Osteocyte (in vitro differentiated cells): Measurements from ENCODE around the gene TCHHL1. TPM values are rescaled to one million over a fixed set of nuclear protein-coding genes. Genes with fewer than 3 reads are reported as not detected.

Experiments
- DNase-seq: peaks from one replicate; pipeline ENCODE4 v3.0.0; 2021; ENCODE audit warnings: mixed read lengths; ENCODE audit not compliant: unreplicated experiment; ENCODE audit errors: extremely low spot score
- H3K27ac Mint-ChIP-seq: one replicate; pipeline ENCODE4 v1.8.0; 2021; ENCODE audit warnings: mild to moderate bottlenecking, mixed read lengths; ENCODE audit not compliant: unreplicated experiment
- H3K27me3 Mint-ChIP-seq: one replicate; pipeline ENCODE4 v1.8.0; 2021; ENCODE audit warnings: mixed read lengths; ENCODE audit not compliant: unreplicated experiment
- H3K36me3 Mint-ChIP-seq: one replicate; pipeline ENCODE4 v1.8.0; 2021; ENCODE audit warnings: mixed read lengths; ENCODE audit not compliant: unreplicated experiment
- H3K4me1 Mint-ChIP-seq: one replicate; pipeline ENCODE4 v1.8.0; 2021; ENCODE audit warnings: mixed read lengths; ENCODE audit not compliant: unreplicated experiment
- H3K4me3 Mint-ChIP-seq: one replicate; pipeline ENCODE4 v1.8.0; 2021; ENCODE audit warnings: mild to moderate bottlenecking, moderate library complexity, mixed read lengths; ENCODE audit not compliant: unreplicated experiment
- H3K9me3 Mint-ChIP-seq: one replicate; pipeline ENCODE4 v1.8.0; 2021; ENCODE audit warnings: mixed read lengths; ENCODE audit not compliant: unreplicated experiment
- CTCF ChIP-seq: fragments of 200-600 bp; sonication (generic); IDR thresholded peaks from 2 replicates; pipeline ENCODE4 v1.5.0; 2021; ENCODE audit warnings: antibody characterized with exemption, mild to moderate bottlenecking, moderate library complexity
- total RNA-seq: library from RNA; stranded (reverse); gene quantifications from 2 replicates; pipeline ENCODE4 v1.2.1, GENCODE V29; 2021

The TCHHL1 gene
- total RNA-seq, 1 donor from 2014 or later, result not detected

- no peak for TF ChIP-seq CTCF
- H3K27me3 Mint-ChIP-seq, result peaks cover 36% of the 10 kb centered on the region
- H3K4me1 Mint-ChIP-seq, result no peaks in the 10 kb centered on the region
- no peak for DNase-seq
- no peaks in the 10 kb centered on the region for H3K36me3 Mint-ChIP-seq
- no peak overlapping the region for H3K27ac Mint-ChIP-seq
- no peak overlapping the region for H3K4me3 Mint-ChIP-seq
- H3K9me3 Mint-ChIP-seq, result no peaks in the 10 kb centered on the region
Observed at GRCh38 chr1:152118915-152119314, 30.1 kb upstream of the TCHHL1 start.

- H3K9me3 Mint-ChIP-seq, result no peaks in the 10 kb centered on the region
- DNase-seq, result no peak
- H3K4me1 Mint-ChIP-seq, result no peaks in the 10 kb centered on the region
Observed at GRCh38 chr1:152115344-152115743, 26.5 kb upstream of the TCHHL1 start, which contains the start of gene TCHH. Gene TCHH, minus strand, starts transcription at chr1:152115444. Its CDS starts 1,364 bp downstream, at chr1:152114080.

GRCh38 chr1:152112885-152113432 lies 24.1 kb upstream of the TCHHL1 start:
- TF ChIP-seq CTCF, result no peak
- Mint-ChIP-seq H3K9me3 (no peaks in the 10 kb centered on the region), H3K27ac (no peak overlapping the region), H3K4me3 (no peak overlapping the region), H3K4me1 (no peaks in the 10 kb centered on the region), H3K36me3 (no peaks in the 10 kb centered on the region), H3K27me3 (peaks cover 13% of the 10 kb centered on the region)
- no peak for DNase-seq

More at GRCh38 chr1:152115344-152115743, 26.5 kb upstream of the TCHHL1 start, which contains the start of gene TCHH:
- H3K36me3 Mint-ChIP-seq, result no peaks in the 10 kb centered on the region
- no peak within 1 kb of the TSS for H3K27ac Mint-ChIP-seq
- peaks cover 27% of the 10 kb centered on the region for H3K27me3 Mint-ChIP-seq
- TF ChIP-seq CTCF, result no peak
- no peak within 1 kb of the TSS for H3K4me3 Mint-ChIP-seq

GRCh38 chr1:152112101-152112884 lies 23.4 kb upstream of the TCHHL1 start:
- H3K27ac Mint-ChIP-seq, result no peak overlapping the region
- no peak for TF ChIP-seq CTCF
- H3K9me3 Mint-ChIP-seq, result peaks cover 6% of the 10 kb centered on the region
- peaks cover 10% of the 10 kb centered on the region for H3K27me3 Mint-ChIP-seq
- no peak overlapping the region for H3K4me3 Mint-ChIP-seq
- no peak for DNase-seq
- H3K4me1 Mint-ChIP-seq, result no peaks in the 10 kb centered on the region
- H3K36me3 Mint-ChIP-seq, result no peaks in the 10 kb centered on the region

- Mint-ChIP-seq H3K4me1 (no peaks in the 10 kb centered on the region), H3K36me3 (no peaks in the 10 kb centered on the region), H3K4me3 (no peak overlapping the region), H3K27me3 (peaks cover 5% of the 10 kb centered on the region), H3K9me3 (peaks cover 6% of the 10 kb centered on the region), H3K27ac (no peak overlapping the region)
- no peak for TF ChIP-seq CTCF
- no peak for DNase-seq
Observed at GRCh38 chr1:152111515-152111968, 22.7 kb upstream of the TCHHL1 start.
